Caco-2 (cell line): ENCODE measurements around the gene DYTN. TPM values are rescaled to one million over a fixed set of nuclear protein-coding genes. Genes with fewer than 3 reads are reported as not detected.

Experiments
- BruUV-seq: library from RNA; stranded (reverse); fragments of 400-500 nt; replicated peaks from 2 replicates; lab custom pipeline; 2021; lab: Mats Ljungman, UMichigan
- CTCF ChIA-PET: fragments of 300-600 bp; sonication (Branson Sonifier 250); formaldehyde crosslinking; loops from one replicate; lab custom pipeline; 2022; ENCODE audit warnings: antibody characterized with exemption; lab: Charles Lee
- POLR2A ChIA-PET: fragments of 300-600 bp; sonication (Branson Sonifier 250); formaldehyde crosslinking; loops from one replicate; lab custom pipeline; 2022; ENCODE audit warnings: antibody characterized with exemption; lab: Charles Lee
- DNase-seq, 2 experiments: peaks; one replicate each; pipeline versions ENCODE4 v3.0.0 to v3.0.0-alpha.2; 2020 to 2022
- H3K27me3 ChIP-seq: replicated peaks from 2 replicates; pipeline ENCODE4 v1.6.0; 2011; ENCODE audit warnings: low read length; ENCODE audit not compliant: control insufficient read depth, insufficient read depth
- H3K36me3 ChIP-seq: 2 replicates; pipeline ENCODE4 v1.5.1; 2011; ENCODE audit warnings: low read length; ENCODE audit not compliant: control insufficient read depth, insufficient read depth
- H3K4me1 ChIP-seq: fragments of 250-450 bp; sonication (Bioruptor Pico); 2 replicates; pipeline ENCODE4 v1.5.1; 2020; ENCODE audit warnings: mild to moderate bottlenecking
- H3K4me3 ChIP-seq: 2 replicates; pipeline ENCODE4 v1.5.1; 2011; ENCODE audit warnings: low read depth, mild to moderate bottlenecking, control low read depth, low read length
- H3K9me3 ChIP-seq: fragments of 250-450 bp; sonication (Bioruptor Pico); 2 replicates; pipeline ENCODE4 v1.5.1; 2020; ENCODE audit warnings: mild to moderate bottlenecking, moderate library complexity
- H3K27ac Mint-ChIP-seq: one replicate; pipeline ENCODE4 v1.8.0; 2022; ENCODE audit warnings: mixed read lengths; ENCODE audit not compliant: unreplicated experiment
- H3K27me3 Mint-ChIP-seq: one replicate; pipeline ENCODE4 v1.8.0; 2022; ENCODE audit warnings: mixed read lengths; ENCODE audit not compliant: insufficient read depth, unreplicated experiment
- H3K36me3 Mint-ChIP-seq: one replicate; pipeline ENCODE4 v1.8.0; 2022; ENCODE audit warnings: mild to moderate bottlenecking, mixed read lengths; ENCODE audit not compliant: insufficient read depth, unreplicated experiment
- H3K4me1 Mint-ChIP-seq: one replicate; pipeline ENCODE4 v1.8.0; 2022; ENCODE audit warnings: low read depth, mixed read lengths; ENCODE audit not compliant: unreplicated experiment
- H3K4me3 Mint-ChIP-seq: one replicate; pipeline ENCODE4 v1.8.0; 2022; ENCODE audit warnings: mild to moderate bottlenecking, moderate library complexity, mixed read lengths; ENCODE audit not compliant: unreplicated experiment
- H3K9me3 Mint-ChIP-seq: one replicate; pipeline ENCODE4 v1.8.0; 2022; ENCODE audit warnings: mixed read lengths; ENCODE audit not compliant: unreplicated experiment
- CTCF ChIP-seq, 2 experiments: fragments of 200-600 bp in 1 of 2; IDR thresholded peaks; 1 replicate in 1 of 2; 2 replicates in 1 of 2; pipeline versions ENCODE4 v1.5.1 to v1.8.0; 2011 to 2022; ENCODE audit warnings: antibody characterized with exemption in 1 of 2, control low read depth in 1 of 2, inconsistent platforms in 1 of 2, low read depth in 1 of 2, low read length in 1 of 2, mild to moderate bottlenecking in 1 of 2, moderate library complexity in 1 of 2; ENCODE audit not compliant: insufficient read depth in 1 of 2, severe bottlenecking in 1 of 2, unreplicated experiment in 1 of 2
- intact Hi-C: fragments of 100-400 bp; cut with micrococcal nuclease; formaldehyde crosslinking; loops from one replicate; pipeline ENCODE4 v1.10.0; 2022; ENCODE audit not compliant: unreplicated experiment
- total RNA-seq: library from RNA; stranded (reverse); gene quantifications from 2 replicates; pipeline ENCODE4 v1.2.3, GENCODE V29; 2022

The DYTN gene
- total RNA-seq, 1 experiment from 2014 or later: not detected

GRCh38 chr2:206701952-206702605, 16.1 kb downstream of the DYTN start:
- no peaks in the 10 kb centered on the region for H3K36me3 ChIP-seq
- Mint-ChIP-seq H3K36me3 (no peaks in the 10 kb centered on the region), H3K4me1 (no peaks in the 10 kb centered on the region), H3K27me3 (peaks cover 16% of the 10 kb centered on the region), H3K9me3 (no peaks in the 10 kb centered on the region), H3K27ac (no peak overlapping the region), H3K4me3 (no peak overlapping the region)
- no peak overlapping the region for H3K4me3 ChIP-seq
- CTCF ChIA-PET: no interaction called here
- H3K27me3 ChIP-seq: peaks cover 3% of the 10 kb centered on the region; the same call in 1 of the 2 replicates
- BruUV-seq: no TSS peak
- H3K4me1 ChIP-seq: no peaks in the 10 kb centered on the region
- POLR2A ChIA-PET: no interaction called here
- intact Hi-C loops: no loop called here
- TF ChIP-seq CTCF (IDR thresholded peaks at IDR 0.05; ENCODE audit: insufficient read depth in 1 of 2, low read depth in 1 of 2, low read length in 1 of 2, severe bottlenecking in 1 of 2, unreplicated experiment in 1 of 2): no peak
- no peaks in the 10 kb centered on the region for H3K9me3 ChIP-seq
- no peak for DNase-seq

DNA sequence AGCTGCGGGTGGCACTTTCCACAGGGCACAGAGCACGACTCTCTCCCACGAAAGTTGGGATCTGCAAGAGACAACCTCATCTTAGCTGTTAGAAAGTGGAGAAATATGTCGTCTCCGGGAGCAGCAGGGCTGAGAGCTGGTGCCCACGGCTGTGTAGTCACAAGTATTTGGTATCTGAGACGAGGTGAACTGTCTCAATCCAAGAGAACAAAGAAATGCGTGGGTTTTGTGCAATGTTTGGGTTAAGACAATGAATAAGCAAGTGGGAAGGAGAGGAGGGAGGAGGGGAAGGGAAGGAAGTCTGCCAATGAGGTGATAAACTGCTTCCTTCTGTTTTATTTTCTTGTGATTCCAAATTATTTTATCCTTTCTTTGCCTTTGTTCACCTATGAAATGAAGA, 18.0 kb downstream of the DYTN start:
- Histone ChIP-seq H3K9me3 (no peaks in the 10 kb centered on the region), H3K27me3 (peaks cover 3% of the 10 kb centered on the region; the same call in 1 of the 2 replicates), H3K4me3 (no peak overlapping the region), H3K4me1 (no peaks in the 10 kb centered on the region), H3K36me3 (no peaks in the 10 kb centered on the region)
- Mint-ChIP-seq H3K4me1 (no peaks in the 10 kb centered on the region), H3K9me3 (no peaks in the 10 kb centered on the region), H3K4me3 (no peak overlapping the region), H3K36me3 (no peaks in the 10 kb centered on the region), H3K27ac (no peak overlapping the region), H3K27me3 (peaks cover 24% of the 10 kb centered on the region)
- CTCF ChIA-PET: no interaction called here
- no peak for DNase-seq
- BruUV-seq: no TSS peak
- intact Hi-C loops: no loop called here
- no peak for TF ChIP-seq CTCF (IDR thresholded peaks at IDR 0.05; ENCODE audit: insufficient read depth in 1 of 2, low read depth in 1 of 2, low read length in 1 of 2, severe bottlenecking in 1 of 2, unreplicated experiment in 1 of 2)
- POLR2A ChIA-PET: no interaction called here

- H3K36me3 Mint-ChIP-seq: no peaks in the 10 kb centered on the region
- ChIA-PET CTCF (no interaction called here), POLR2A (no interaction called here)
- Histone ChIP-seq H3K4me1 (no peaks in the 10 kb centered on the region), H3K36me3 (no peaks in the 10 kb centered on the region), H3K4me3 (no peak overlapping the region), H3K27me3 (peaks cover 3% of the 10 kb centered on the region; the same call in 1 of the 2 replicates), H3K9me3 (no peaks in the 10 kb centered on the region)
- no peaks in the 10 kb centered on the region for H3K4me1 Mint-ChIP-seq
- DNase-seq: no peak
- TF ChIP-seq CTCF (IDR thresholded peaks at IDR 0.05; ENCODE audit: insufficient read depth in 1 of 2, low read depth in 1 of 2, low read length in 1 of 2, severe bottlenecking in 1 of 2, unreplicated experiment in 1 of 2): no peak
- H3K27me3 Mint-ChIP-seq: peaks cover 21% of the 10 kb centered on the region
- H3K27ac Mint-ChIP-seq: no peak overlapping the region
- intact Hi-C loops: no loop called here
- H3K4me3 Mint-ChIP-seq: no peak overlapping the region
- BruUV-seq: no TSS peak
- H3K9me3 Mint-ChIP-seq: no peaks in the 10 kb centered on the region
These were observed 19.4 kb downstream of the DYTN start for GRCh38 chr2:206698811-206699210.
